ENCODE data around the gene DENND1A.

DENND1A gene

DNA sequence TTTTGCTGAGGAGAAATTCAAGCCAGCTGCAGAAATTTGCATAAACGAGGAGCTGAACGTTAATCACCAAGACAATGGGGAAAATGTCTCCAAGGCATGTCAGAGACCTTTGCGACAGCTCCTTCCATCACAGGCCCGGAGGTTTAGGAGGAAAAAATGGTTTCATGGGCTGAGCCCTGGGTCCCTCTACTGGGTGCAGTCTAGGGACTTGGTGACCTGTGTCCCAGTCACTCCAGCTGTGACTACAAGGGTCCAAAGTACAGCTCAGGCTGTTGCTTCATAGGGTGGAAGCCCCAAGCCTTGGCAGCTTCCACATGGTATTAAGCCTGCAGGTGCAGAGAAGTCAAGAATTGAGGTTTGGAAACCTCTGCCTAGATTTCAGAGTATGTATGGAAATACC lies 207.5 kb downstream of the DENND1A start:
- no peak for DNase-seq

DNA sequence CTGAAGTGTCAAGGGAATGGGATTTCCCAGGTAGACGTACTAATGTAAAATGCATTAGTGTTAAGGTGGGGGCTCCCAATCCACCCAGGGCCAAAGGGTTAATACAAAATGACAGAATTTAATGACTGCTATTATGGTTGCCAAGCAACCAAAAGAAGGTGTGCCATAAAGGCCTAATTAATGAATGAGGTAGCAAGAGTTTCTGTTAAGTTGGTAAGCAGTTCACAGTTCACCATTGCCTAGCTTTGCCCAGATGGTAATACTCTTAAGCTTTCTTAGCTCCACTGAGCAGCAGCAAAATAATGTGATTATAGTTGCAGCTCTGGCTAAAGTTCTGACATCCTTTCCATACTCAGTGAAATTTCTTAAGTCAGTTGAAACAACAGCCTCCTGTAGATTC lies 211.7 kb downstream of the DENND1A start:
- DNase-seq, result no peak

DNA sequence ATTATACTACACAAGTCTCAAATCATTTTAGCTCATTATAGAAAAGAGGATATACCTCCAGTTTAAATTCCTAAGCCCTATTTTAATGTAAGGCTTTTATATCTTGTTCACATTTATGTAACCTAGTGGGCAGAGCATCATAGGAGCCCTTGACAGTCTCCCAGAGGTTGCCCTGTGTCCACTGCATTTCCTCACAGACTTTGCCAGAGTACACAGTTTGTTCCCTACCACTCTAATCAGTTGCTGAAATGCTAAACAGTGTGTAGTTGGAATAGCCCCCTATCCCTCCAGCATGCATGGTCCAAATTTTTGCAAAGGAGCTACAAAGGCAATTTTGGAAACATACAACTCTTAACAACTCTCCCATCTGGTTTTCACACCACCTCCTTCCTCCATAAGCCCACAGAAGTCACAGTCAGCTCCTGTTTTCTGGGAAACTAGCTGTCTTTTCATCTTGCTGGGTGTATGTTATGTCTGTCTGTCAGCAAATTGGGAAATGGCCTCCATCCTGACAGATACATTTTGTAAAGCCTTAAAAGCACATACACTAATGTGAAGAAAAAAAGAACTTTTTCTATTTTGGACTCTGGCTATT lies 212.2 kb downstream of the DENND1A start:
- DNase-seq, result no peak

DNA sequence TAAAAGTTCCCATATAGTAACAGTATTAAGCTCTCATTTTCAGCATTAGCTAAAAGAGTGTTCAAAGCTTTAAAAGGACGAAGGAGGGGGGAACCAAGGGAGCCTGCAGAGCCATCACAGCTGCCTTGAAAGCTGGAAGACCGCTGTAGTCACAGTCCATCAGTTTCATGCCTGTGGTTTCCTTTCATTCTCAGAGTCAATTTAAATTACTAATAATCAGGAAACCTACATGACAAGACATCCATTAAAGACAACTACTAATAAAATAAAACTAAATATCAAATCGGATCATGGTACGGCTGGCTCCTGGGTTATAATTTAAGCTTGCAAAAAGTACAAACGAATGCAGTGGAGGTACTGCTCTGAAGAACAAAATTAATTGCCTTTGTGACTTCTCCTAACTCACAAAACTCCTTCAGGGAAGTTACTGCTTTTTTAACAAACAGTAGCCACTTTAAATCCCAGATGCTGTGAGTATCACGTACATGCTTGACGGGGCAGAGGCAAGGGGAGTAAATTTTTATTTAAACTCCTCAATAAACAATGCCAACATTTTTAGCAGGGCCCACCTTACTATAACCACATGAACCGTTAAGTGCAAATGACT lies 213.5 kb downstream of the DENND1A start:
- DNase-seq, result no peak

DNA sequence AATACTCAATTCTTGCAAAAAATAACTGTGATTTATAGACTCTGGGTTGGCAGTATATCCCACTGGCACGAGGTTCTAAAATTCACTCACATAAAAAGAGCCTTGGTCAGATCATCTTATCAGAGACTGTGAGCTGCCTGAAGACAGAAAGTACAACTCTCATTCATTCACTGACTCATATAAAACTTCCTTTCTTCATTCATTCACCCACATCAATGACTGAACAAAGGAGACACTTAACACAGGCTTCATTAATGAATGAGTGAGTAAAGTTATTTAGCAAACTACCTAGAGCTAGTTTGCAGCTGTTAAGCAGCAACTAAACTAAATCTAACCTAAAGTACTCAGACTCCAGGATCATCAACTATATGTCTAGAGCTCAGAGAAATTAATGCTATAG lies 214.7 kb downstream of the DENND1A start:
- no peak for DNase-seq

DNA sequence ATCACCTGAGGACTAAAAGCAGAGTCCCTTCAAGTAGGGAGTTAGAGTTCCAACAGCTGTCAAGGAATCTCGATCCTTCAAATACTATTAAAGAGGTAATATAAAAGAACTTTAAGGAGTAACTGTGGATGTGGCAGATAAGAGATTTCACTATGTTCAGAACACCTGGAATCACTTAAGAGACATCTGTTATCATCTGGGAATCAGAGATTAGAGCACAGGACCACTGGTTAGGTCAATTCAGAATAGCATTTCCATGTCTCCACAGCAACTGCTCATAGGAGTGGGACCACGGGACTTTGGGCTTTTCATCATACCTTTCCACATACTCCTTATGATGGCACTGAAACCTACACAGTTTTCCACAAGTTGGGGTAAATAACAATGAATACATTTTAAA lies 216.6 kb downstream of the DENND1A start:
- no peak for DNase-seq

DNA sequence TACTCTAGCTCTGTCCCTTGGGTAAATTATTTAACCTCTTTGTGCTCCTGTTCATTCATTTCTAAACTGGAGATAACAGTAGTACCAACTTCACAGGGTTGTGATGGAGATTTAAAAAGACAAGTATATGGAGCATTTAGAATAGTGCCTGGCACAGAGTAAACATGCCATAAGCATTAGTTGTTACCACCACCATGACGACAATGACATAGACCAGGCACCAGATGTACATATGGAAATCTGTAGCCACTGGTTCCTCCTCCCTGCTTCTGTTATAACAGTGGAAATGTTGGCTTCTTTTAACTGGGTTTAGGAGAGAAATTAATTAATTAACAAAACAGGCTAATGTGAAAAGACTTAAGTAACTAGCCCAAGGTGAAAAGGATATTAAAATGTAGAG lies 217.5 kb downstream of the DENND1A start:
- DNase-seq, result no peak

DNA sequence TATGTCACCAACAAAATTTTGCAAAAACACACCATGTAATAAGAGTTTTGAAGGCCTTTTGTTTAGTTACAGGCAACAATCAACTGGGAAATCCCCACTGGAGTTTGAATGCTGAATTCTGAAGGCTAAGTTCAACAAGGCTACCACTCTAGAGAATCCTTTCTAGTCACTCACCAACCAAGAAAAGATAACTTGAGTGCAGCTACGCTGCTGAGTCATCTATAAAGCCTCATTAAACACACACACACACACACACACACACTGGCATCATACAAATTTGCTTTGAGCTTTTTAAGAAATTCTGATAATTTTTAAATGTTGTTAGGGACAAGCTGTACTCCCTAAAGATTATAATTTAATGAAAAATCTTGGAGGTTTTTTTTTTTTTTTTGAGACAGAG lies 219.6 kb downstream of the DENND1A start:
- no peak for DNase-seq

DNA sequence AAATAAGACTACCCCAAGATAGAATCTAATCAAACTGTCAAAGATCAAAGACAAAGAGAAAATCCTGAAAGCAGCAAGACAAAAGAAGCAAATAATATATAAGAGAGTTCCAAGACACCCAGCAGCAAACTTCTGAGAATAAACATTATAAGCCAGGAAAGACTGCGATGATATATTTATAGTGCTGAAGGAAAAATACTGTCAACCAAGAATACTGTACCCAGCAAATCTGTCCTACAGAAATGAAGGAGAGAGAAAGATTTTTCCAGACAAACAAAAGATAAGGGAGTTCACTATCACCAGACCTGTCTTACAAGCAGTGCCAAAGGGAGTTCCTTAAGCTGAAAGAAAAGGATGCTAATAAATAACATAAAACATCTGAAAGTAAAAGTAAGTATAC lies 227.4 kb downstream of the DENND1A start:
- DNase-seq, result no peak

DNA sequence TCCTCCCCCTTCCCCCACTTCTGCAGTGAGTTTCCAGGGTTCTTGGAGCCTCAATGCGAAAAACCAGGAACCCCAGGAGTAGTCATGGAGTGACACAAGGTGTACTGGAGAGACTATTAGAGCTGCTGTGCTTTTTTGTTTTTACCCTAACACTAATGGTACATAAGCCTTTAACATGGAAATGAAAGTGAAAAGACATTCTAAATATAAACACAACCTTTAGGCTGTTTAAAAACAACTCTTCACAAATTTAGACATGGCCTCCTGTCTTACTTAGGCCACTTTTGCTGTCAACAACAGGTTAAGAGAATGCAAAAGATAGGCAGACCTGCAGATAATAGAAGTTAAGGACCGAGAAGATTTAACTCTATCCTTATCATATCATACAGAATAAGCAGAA lies 232.2 kb downstream of the DENND1A start:
- no peak for DNase-seq

DNA sequence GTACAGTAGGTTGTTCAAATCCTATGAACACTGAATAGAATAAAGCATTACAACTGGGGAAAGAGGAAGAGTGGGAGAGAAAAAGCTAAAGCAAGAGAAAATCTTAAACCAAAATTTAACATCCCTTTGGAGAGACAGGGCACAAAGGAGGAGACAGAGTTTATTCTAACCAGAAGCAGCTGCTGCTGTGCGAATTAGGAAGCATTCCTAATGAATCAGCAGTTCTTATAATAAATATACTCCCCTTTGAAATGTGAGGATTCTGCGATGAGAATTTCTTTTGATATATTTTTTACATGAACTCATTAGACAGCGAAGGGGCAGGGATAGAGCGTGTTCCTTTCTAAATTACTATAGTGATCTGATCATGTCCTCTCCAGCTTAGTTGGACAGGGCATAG lies 233.4 kb downstream of the DENND1A start:
- DNase-seq, result no peak

DNA sequence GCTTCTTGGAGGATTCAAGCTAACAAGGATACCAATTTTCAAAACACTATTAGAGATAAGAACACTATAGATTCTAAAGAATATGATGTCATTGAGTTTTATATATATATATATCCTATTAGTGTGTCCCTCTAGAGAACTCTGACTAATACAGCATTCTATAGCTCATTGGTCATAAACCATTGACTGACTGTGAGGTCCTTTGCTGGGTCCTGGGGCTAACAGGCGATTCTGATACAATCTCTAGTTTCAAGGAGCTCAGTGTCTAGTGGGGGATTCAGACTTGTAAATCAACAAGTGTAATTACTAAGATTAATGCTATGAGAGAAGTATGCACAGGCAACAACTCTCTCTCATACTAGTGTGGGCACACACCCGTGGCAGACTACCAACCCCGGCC lies 234.5 kb downstream of the DENND1A start:
- DNase-seq, result no peak

DNA sequence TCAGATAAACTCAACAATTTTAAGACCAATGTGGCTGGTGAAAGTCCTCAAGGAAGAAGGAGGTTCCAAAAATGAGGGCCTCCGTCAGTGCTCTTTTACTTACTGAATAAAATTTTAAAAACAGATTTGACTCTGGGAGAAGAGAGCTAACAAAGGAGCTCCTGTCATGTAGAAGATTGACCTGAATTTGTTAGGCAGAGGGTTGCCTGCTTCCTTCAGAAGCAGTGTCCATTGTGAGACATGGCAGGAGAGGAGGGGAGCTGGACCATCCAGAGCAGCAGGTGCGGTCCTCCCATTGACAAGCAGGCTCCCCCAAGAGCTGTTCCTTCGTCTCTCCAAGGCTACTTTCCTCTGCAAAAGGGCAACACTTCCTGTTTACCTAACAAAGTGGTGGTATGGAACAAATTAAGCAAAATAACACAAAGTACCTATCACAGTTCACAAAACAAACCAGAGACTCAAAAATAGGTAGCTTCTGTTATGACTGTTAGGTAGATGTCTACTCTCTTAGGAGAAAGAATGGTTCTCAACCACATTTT lies 238.1 kb downstream of the DENND1A start:
- DNase-seq, result no peak

DNA sequence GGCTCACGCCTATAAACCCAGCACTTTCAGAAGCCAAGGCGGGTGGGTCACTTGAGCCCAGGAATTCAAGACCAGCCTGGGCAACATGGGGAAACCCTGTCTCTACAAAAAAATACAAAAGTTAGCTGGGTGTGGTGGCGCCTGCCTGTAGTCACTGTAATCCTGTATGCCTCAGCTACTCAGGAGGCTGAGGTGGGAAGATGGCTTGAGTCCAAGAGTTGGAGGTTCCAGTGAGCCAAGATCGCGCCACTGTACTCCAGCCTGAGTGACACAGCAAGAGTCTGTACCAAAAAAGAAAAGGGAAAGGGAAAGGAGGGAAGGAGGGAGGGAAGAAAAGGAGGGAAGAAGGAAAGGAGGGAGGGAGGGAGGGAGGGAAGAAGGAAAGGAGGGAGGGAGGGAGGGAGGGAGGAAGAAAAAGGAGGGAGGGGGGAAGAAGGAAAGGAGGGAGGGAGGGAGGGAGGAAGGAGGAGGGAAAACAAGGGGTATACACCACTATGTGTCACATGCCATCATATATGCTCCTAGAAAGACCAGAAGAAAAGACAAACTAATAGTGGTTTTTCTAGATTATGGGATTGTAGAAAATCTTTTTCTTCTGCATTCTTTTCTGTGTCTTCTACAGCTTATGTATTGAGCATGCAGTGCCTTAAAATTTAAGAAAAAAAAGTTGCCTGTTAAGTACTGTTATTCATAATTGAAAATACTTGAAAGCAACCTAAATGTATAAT lies 240.1 kb downstream of the DENND1A start:
- DNase-seq, result no peak

DNA sequence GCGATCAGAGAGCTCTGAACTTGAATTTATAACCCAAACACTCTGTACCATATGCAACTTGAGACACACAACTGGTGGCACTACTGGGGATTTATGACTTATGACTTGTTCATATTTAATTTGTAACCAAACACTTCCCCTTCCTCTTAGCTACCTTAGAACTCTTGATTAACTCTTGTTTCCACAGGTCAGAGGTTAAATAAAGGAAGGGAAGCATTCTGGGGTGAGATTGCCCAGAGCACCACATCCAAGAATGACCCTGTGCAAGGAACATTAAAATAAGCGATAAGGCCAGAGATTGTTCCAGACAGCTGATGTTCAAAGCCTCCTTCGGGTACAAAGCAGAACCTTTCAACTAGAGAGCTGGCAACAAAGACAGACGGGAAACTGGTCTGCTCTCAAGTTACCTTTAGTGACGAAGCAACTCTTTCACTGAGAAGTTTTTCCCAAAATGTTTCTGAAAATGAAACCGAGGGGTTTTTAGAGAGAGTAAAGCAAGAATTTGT lies 242.6 kb downstream of the DENND1A start:
- DNase-seq, result no peak

DNA sequence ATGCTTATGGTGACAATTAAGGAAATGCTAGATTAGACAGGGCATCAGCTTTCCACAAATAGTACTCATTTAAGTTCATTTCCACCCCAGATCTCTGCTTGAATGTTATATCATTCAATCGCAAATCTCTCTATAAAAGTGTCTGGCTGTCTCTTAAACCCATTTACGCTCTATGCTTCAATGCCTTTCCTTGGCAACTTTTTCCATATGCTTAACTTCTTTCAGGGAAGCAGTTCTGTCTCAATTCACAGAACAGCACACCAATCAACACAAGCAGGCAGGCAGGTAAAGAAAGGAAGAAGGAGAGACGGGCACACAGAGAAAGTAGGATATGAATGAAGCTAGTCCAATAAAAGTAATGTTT lies 243.1 kb downstream of the DENND1A start:
- DNase-seq, result no peak

DNA sequence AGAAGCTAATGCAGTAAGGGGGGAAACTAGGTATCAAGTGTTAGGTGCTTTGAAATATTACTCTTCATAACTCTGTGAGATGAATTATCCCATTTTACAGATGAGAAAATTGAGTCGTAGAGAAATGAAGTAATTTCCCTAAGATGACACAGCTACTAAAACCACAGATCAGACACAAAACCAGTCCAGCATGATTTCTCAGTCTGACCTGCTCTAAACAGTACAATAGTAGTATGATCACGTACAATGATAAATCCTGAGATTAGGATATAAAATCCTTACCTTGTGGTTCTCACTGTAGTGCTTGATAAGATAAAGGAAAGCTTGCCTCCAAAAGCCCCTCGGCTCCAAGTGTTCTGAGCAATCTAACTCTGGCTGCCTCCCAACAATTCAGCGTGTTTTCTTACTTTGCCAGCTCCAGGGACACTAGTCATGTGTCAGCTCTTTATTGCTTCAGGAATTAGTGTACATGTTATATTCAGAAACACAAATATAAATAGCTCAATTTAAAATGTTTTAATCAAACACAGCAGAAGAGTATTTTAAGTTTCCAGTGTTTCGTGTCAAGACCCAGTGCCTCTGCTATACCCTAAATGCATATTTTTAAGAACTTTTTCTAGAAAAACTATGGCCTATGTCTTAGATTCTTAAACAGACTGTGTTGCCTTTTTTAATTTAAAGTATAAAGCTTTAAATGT lies 243.6 kb downstream of the DENND1A start:
- no peak for DNase-seq

DNA sequence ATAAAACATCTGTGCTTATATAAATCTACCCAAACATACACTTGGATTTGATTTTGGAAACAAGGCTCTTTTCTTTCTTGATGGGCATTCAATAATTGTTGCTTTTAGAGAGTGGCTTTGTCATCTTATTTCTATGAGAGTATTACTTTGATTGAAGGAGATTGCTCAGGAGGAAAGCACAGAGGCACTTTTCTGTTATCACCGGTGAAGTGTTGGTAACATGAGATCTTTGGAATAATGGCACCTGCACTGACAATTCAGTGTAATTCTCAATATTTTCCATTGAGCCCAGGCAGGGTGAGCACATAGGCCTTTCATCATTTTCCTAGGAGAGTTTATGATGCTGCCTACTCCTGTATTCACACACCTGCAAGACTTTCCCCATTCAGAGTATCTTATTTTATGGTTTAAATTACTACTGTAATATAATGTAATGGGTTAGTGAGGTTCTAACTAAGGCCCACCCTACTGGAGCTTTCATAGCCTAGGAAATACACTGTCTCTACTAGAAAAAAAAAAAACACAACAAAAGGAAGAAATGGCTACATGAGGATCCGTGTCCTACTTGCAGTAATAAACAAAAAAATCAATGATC lies 244.3 kb downstream of the DENND1A start:
- no peak for DNase-seq

DNA sequence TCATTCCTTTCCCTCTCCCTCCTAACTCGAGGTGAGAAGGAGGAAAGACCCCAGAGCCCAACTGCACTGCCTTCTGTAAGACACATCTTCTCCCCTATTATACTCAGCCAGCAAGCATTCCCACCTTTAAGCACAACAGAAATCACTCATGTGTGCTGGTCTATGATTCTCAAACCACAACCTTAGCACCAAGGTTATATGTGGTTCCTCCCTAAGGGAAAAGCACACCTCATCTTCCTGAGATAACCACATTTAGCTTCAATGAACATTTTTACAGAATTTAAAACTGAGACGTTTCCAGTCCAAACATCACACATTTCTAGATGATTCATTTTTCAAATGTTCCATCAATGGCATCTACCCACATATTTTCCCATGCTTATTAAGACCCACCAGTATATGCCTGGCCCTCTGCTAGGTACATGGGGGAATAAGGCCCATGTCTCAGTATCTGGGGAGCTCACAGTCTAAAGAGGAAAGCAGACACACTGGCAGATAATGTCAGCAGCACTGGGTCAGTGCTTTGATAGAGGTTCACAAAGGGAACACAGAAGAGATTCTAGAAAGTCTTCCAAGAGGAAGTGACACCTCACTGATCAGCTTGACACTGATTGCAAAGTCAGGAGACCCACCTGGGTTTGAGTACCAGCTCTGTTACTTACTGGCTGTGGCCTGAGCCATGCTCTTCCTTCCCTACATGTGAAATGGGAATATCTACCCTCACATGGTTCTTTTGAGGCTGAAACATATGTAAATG lies 245.4 kb downstream of the DENND1A start:
- DNase-seq, result no peak

DNA sequence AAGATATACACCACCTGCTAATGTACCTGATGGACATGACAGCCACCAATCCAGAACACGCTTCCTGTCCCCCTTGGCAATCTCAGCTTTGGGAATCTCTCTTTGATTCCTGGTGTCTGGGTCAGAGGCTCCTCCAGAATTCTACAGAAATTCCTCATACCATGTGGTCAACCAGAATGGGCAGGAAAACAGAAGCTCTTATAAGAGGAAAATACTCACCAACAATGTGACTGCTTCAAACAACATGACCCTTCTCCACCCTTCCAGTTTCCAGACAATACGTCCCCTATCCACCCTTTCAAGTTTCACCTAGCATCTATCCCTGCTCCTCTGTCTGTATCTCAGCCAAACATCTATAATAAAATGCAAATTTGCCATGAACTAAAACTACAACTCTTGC lies 247.2 kb downstream of the DENND1A start:
- no peak for DNase-seq

DNA sequence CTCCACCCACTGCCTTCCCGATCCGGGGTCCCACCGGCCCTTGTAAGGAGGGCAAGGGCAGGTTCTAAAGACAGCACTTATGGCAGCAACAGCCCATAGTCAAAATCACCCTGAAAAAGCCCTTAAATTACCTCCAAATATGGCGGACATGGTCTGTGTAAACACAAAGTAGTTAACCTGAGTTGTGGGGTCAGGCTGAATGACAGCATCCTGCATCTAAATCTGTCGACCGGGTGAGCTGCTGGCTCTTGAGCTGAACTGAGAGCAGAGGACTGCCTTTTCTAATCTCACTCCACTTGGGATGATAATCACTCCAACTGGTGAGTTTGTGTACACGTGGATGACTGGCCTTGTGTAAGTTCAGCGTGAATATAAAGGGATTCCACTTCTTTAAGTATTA lies 249.6 kb downstream of the DENND1A start:
- no peak for DNase-seq

DNA sequence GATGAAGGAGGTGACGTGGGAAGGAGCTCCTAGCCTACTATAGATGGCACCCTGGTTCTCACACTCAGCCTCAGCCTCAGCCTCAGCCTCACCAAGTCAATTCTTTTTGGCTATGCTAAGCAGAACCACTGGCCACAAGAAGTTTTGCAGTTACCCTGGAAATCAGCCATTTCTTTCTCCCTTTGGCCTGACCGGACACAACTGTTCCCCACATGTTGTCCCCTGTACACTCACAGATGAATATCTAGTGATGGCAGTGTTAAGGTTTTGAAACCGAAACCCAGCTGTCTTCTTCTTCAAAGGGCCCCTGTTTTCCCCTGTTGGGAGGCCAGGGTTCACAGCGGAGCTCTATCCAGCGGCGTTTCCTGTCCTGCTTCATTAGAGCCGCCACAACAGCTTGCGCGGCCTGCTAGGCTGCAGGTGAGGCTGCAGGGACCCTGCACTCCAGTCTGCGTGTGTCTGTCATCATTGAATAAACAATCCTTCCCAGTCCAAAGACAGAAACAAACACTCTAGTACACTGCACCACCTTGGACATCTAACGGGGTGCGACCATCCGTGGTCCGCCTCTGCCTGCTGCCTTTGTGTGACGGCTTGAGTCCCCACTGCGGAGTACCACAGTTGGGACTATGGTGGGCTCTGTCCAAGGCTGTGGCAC lies 250.5 kb downstream of the DENND1A start:
- DNase-seq, result peak; percentile 50
